CD14-positive monocyte (primary cell): ENCODE results near the gene SIGLEC8. TPM values are rescaled to one million over a fixed set of nuclear protein-coding genes. Genes with fewer than 3 reads are reported as not detected.
A peak's percentile ranks its signal among the peaks of the same experiment; 100 is the strongest.

Experiments used
- DNase-seq, 3 donors: peaks; one replicate each; pipeline ENCODE4 v3.0.0-alpha.2; 2011 to 2022
- H2AFZ ChIP-seq: 2 replicates; pipeline ENCODE4 v1.6.0; 2012; ENCODE audit warnings: mild to moderate bottlenecking, low read depth, low read length, inconsistent platforms; ENCODE audit not compliant: insufficient read depth, poor library complexity, severe bottlenecking
- H3K27ac ChIP-seq, 2 donors: 1 replicate in 1 of 2; 2 replicates in 1 of 2; pipeline ENCODE4 v1.5.1; 2012 to 2013; ENCODE audit warnings: low read length in 2 of 2, control low read depth in 1 of 2, inconsistent platforms in 1 of 2, low read depth in 1 of 2, mild to moderate bottlenecking in 1 of 2
- H3K27me3 ChIP-seq, 2 donors: one replicate each; pipeline versions ENCODE4 v1.6.0 to v1.6.1; 2011 to 2013; ENCODE audit warnings: low read length in 2 of 2; ENCODE audit not compliant: control insufficient read depth in 2 of 2, insufficient read depth in 2 of 2
- H3K36me3 ChIP-seq, 2 donors: replicated peaks in 1 of 2; 1 replicate in 1 of 2; 2 replicates in 1 of 2; pipeline versions ENCODE4 v1.5.1 to v1.6.1; 2012 to 2013; ENCODE audit warnings: low read length in 2 of 2, control low read depth in 1 of 2, inconsistent platforms in 1 of 2, mild to moderate bottlenecking in 1 of 2; ENCODE audit not compliant: insufficient read depth in 2 of 2, control insufficient read depth in 1 of 2
- H3K4me1 ChIP-seq, 2 donors: 1 replicate in 1 of 2; 2 replicates in 1 of 2; pipeline versions ENCODE4 v1.5.1 to v1.6.1; 2012 to 2013; ENCODE audit warnings: low read length in 2 of 2, control low read depth in 1 of 2, inconsistent platforms in 1 of 2, mild to moderate bottlenecking in 1 of 2, moderate library complexity in 1 of 2; ENCODE audit not compliant: insufficient read depth in 2 of 2, control insufficient read depth in 1 of 2
- H3K4me2 ChIP-seq: replicated peaks from 2 replicates; pipeline ENCODE3; 2012; ENCODE audit warnings: low read length, moderate library complexity, mild to moderate bottlenecking; ENCODE audit not compliant: poor library complexity, severe bottlenecking; ENCODE audit errors: extremely low read depth
- H3K4me3 ChIP-seq, 3 experiments: fragments of 200-600 bp in 1 of 3; sonication (generic) in 1 of 3; replicated peaks in 1 of 3; 1 replicate in 2 of 3; 2 replicates in 1 of 3; pipeline ENCODE4 v1.5.1; 2011 to 2013; ENCODE audit warnings: low read length in 3 of 3, mild to moderate bottlenecking in 3 of 3, control low read depth in 2 of 3, low read depth in 2 of 3, inconsistent platforms in 1 of 3, moderate library complexity in 1 of 3
- H3K79me2 ChIP-seq: 2 replicates; pipeline ENCODE4 v1.6.0; 2012; ENCODE audit warnings: mild to moderate bottlenecking, control low read depth, inconsistent platforms, low read length, moderate library complexity; ENCODE audit not compliant: insufficient read depth
- H3K9ac ChIP-seq: 2 replicates; pipeline ENCODE4 v1.6.0; 2017; ENCODE audit warnings: low read length, mild to moderate bottlenecking; ENCODE audit not compliant: insufficient read depth, poor library complexity, severe bottlenecking
- H3K9me3 ChIP-seq, 2 donors: replicated peaks in 1 of 2; 1 replicate in 1 of 2; 2 replicates in 1 of 2; pipeline versions ENCODE4 v1.5.1 to v1.6.1; 2012 to 2013; ENCODE audit warnings: low read length in 2 of 2, control low read depth in 1 of 2; ENCODE audit not compliant: control insufficient read depth in 1 of 2, insufficient read depth in 1 of 2
- H4K20me1 ChIP-seq: 2 replicates; pipeline ENCODE4 v1.6.0; 2012; ENCODE audit warnings: mild to moderate bottlenecking, low read length, control low read depth, moderate library complexity; ENCODE audit not compliant: insufficient read depth
- H3K27ac Mint-ChIP-seq, 7 donors: one replicate each; pipeline ENCODE4 v1.8.0; 2020; ENCODE audit warnings: mild to moderate bottlenecking in 7 of 7, mixed read lengths in 7 of 7, moderate library complexity in 6 of 7, inconsistent platforms in 2 of 7
- H3K27me3 Mint-ChIP-seq, 3 donors: one replicate each; pipeline ENCODE4 v1.8.0; 2021 to 2022; ENCODE audit warnings: low read depth in 3 of 3, mild to moderate bottlenecking in 3 of 3, mixed read lengths in 3 of 3, moderate library complexity in 3 of 3, inconsistent platforms in 1 of 3
- H3K36me3 Mint-ChIP-seq, 2 donors: one replicate each; pipeline ENCODE4 v1.8.0; 2020; ENCODE audit warnings: mixed read lengths in 2 of 2, inconsistent platforms in 1 of 2, mild to moderate bottlenecking in 1 of 2
- H3K4me1 Mint-ChIP-seq: one replicate; pipeline ENCODE4 v1.8.0; 2020; ENCODE audit warnings: mild to moderate bottlenecking, mixed read lengths
- H3K4me3 Mint-ChIP-seq, 2 donors: one replicate each; pipeline ENCODE4 v1.8.0; 2020; ENCODE audit warnings: mild to moderate bottlenecking in 2 of 2, mixed read lengths in 2 of 2, moderate library complexity in 1 of 2
- H3K9me3 Mint-ChIP-seq, 7 donors: one replicate each; pipeline ENCODE4 v1.8.0; 2020 to 2022; ENCODE audit warnings: mixed read lengths in 7 of 7, mild to moderate bottlenecking in 6 of 7, moderate library complexity in 6 of 7, inconsistent platforms in 2 of 7
- WGBS: methylation state at CpG from one replicate; pipeline ENCODE4 v1.1.5; 2013; ENCODE audit warnings: missing lambda C conversion rate; ENCODE audit not compliant: insufficient coverage; 5-methylcytosine and 5-hydroxymethylcytosine counted together
- intact Hi-C, 2 donors: fragments of 100-400 bp; cut with micrococcal nuclease; formaldehyde crosslinking; loops; one replicate each; pipeline versions ENCODE4 v1.15.0 to v1.15.1; 2023
- polyA plus RNA-seq, 3 donors: library from polyadenylated mRNA; depleted of rRNA in 1 of 3; unstranded in 2 of 3; stranded (reverse) in 1 of 3; fragments of 300-500 nt in 2 of 3; fragments of >200 nt in 1 of 3; fragmentation: Illumina TruSeq in 2 of 3; gene quantifications; 1 replicate in 2 of 3; 2 replicates in 1 of 3; pipeline ENCODE4 v1.2.3, GENCODE V29; 2012 to 2021
- TF ChIP-seq, protein P1 (sequence below): fragments of 200-600 bp; IDR thresholded peaks from one replicate; pipeline ENCODE4 v1.8.0; 2022; ENCODE audit warnings: antibody characterized with exemption, mild to moderate bottlenecking

The SIGLEC8 gene
- polyA plus RNA-seq, 3 donors: not detected

DNA sequence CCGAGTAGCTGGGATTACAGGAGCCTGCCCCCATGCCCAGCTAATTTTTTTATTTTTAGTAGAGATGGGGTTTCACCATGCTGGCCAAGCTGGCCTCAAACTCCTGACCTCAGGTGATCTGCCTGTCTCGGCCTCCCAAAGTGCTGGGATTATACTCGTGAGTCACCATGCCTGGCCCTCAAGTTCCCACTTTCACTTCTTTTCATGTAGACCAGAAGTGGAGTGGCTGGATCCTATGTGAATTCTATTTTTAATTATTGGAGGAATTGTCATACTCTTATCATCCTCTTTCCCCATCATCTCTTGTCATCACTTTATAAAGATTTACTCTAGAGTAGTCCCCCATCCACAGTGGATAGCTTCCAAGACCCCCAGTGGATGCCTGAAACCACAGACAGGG lies 28.0 kb downstream of the SIGLEC8 start:
- no peak overlapping the region for H3K9ac ChIP-seq
- no peaks in the 10 kb centered on the region for H3K9me3 ChIP-seq
- peak overlapping the region in 1 of 3 experiments; percentile 30 for H3K4me3 ChIP-seq
- H3K4me1 Mint-ChIP-seq: peaks cover 72% of the 10 kb centered on the region
- H3K4me1 ChIP-seq: peaks cover 83 to 95% of the 10 kb centered on the region in 2 donors
- H3K79me2 ChIP-seq: no peaks in the 10 kb centered on the region
- H3K4me2 ChIP-seq: peak overlapping the region; percentile 44
- no peak overlapping the region for H3K4me3 Mint-ChIP-seq
- no peaks in the 10 kb centered on the region for H3K36me3 ChIP-seq
- H4K20me1 ChIP-seq: no peaks in the 10 kb centered on the region
- peak overlapping the region; percentile 82 to 100 (median 97) for H3K27ac Mint-ChIP-seq
- H3K9me3 Mint-ChIP-seq: peaks cover 0 to 3% (median 0%) of the 10 kb centered on the region in 7 donors
- intact Hi-C loops: no loop called here
- H3K27me3 Mint-ChIP-seq: peaks cover 2 to 4% (median 3%) of the 10 kb centered on the region in 3 donors
- TF ChIP-seq, protein P1, sequence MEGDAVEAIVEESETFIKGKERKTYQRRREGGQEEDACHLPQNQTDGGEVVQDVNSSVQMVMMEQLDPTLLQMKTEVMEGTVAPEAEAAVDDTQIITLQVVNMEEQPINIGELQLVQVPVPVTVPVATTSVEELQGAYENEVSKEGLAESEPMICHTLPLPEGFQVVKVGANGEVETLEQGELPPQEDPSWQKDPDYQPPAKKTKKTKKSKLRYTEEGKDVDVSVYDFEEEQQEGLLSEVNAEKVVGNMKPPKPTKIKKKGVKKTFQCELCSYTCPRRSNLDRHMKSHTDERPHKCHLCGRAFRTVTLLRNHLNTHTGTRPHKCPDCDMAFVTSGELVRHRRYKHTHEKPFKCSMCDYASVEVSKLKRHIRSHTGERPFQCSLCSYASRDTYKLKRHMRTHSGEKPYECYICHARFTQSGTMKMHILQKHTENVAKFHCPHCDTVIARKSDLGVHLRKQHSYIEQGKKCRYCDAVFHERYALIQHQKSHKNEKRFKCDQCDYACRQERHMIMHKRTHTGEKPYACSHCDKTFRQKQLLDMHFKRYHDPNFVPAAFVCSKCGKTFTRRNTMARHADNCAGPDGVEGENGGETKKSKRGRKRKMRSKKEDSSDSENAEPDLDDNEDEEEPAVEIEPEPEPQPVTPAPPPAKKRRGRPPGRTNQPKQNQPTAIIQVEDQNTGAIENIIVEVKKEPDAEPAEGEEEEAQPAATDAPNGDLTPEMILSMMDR: no peak
- DNase-seq: peak in 2 of 3 donors; percentile 50 to 80
- H2AFZ ChIP-seq: no peak overlapping the region
- WGBS: 0% methylated on average over 1 of the region's 3 CpGs
- no peaks in the 10 kb centered on the region for H3K36me3 Mint-ChIP-seq
- H3K27ac ChIP-seq: peak overlapping the region; percentile 87 to 88
- H3K27me3 ChIP-seq: no peaks in the 10 kb centered on the region

DNA sequence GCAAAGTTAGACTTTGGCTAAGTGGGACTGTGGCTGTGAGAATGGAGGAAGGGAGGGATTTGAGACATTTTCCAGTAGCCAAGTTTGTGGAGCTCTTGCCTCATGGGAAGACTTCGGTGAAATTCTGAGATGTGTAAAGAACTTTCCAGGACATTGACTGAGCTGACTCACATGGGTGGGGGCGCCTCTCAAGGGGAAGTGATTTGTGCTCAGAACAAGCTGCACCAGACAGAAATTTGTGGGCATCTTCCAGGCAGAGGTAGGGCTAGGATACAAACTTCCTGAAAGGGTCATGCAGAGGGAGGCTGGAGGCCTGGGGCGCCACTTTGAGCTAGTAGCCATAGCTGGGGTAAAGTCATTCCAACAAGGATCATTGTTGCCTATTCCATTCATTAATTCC lies 31.1 kb downstream of the SIGLEC8 start:
- H3K79me2 ChIP-seq: no peaks in the 10 kb centered on the region
- 0% methylated on average over 2 of the region's 3 CpGs for WGBS
- intact Hi-C loops: loop anchor here in 1 of 2 donors (10.0 kb wide), 1 partner anchor 398 kb away; no protein-coding TSS in a partner anchor
- peak overlapping the region in 1 of 2 donors; percentile 80 for H3K4me3 Mint-ChIP-seq
- peak; percentile 68 to 96 (median 81) for DNase-seq
- H3K27me3 Mint-ChIP-seq: peaks cover 2 to 9% (median 3%) of the 10 kb centered on the region in 3 donors
- no peak overlapping the region for H2AFZ ChIP-seq
- H3K4me3 ChIP-seq: no peak overlapping the region
- no peak overlapping the region for H3K9ac ChIP-seq
- peak overlapping the region in 6 of 7 donors; percentile 33 to 95 (median 84) for H3K27ac Mint-ChIP-seq
- peak overlapping the region in 1 of 2 donors; percentile 0 for H3K27ac ChIP-seq
- H3K4me1 ChIP-seq: peaks cover 55 to 65% of the 10 kb centered on the region in 2 donors
- H3K4me1 Mint-ChIP-seq: peaks cover 50% of the 10 kb centered on the region
- H3K9me3 Mint-ChIP-seq: peaks cover 0 to 5% (median 0%) of the 10 kb centered on the region in 7 donors
- no peaks in the 10 kb centered on the region for H3K36me3 ChIP-seq
- no peaks in the 10 kb centered on the region for H3K36me3 Mint-ChIP-seq
- H3K4me2 ChIP-seq: peak overlapping the region; percentile 0
- TF ChIP-seq, protein P1: no peak
- H4K20me1 ChIP-seq: no peaks in the 10 kb centered on the region
- no peaks in the 10 kb centered on the region for H3K9me3 ChIP-seq
- H3K27me3 ChIP-seq: no peaks in the 10 kb centered on the region
